HUDEP-2 (cell line): ENCODE data around the gene ACOT9.
"Not testable (repeated sequence)": the region's sequence is repeated elsewhere in the genome, so short reads cannot be mapped to it uniquely, and the experiment has no call there.

Source experiments
- DNase-seq, 76 experiments: peaks; one replicate each; lab custom pipeline; 2025; ENCODE audit not compliant: unreplicated experiment in 76 of 76; lab: John Stamatoyannopoulos, UW

The ACOT9 gene

DNA sequence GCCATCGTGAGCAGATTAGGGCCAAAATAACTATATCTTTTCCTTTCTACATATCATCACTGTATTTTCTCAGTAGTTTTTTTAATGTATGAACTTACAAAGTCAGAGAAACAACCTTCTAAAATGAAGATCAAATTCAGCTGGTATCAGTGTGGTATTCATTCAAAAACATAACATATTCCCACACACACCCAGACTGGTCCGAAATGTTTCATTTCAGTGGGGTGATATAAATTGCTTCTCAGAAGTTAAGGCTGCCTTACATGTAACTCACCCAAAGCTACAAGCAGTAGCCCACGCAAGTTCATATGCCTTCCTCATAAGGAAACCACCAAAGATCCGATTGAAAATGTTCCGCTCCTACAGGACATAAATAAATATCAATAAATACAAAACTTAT, 37.8 kb downstream of the ACOT9 start:
- no peak for DNase-seq

DNA sequence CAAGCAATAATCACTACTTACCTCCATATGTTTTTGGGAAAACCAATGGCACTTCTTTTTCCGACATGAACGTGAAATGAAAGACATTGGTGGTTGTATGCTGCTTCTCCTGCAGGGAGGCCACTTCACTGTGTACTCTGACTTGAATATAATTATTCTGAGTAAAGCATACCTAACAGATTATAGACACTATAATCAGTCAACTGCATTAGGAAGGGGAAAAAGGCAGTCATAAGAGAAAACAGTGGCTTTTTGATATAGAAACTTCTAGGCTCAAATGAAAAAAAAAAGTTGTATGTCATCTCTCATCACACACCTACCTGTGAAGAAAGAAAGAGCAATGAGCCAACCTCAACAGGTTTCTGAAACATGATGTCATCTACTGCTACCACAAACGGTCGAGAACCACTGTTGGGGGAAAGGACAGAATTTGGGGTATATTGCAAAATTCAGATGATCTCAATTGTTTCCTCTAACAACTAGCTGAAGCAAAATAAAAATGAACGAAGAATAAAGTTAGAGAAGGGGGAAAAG, 38.3 kb downstream of the ACOT9 start:
- DNase-seq: no peak

DNA sequence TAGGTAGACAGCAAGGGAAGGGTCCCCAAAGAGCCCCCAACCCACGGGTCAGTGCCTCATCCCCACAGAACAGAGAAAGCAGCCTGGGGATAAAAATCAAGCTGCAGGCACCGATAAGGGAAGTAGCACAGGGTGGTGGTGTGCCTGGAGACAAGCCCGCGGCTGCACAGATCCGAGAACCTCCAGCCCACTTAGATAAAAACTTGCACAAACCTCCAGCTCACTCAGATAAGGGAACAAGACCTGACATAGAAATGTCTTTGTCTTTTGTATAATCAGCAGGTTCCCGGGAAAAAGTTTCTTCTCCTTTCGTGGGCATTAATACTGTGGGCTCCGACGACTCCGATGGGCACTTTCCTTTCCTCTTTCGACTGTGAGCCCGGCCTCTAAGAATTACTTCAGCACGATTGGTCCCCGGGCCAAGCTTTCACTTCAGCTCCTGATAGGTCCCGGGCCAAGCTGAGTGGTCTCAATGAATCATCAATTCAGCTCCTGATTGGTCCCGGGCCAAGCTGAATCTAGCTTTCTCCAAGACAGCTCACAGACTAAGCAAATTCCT, 43.4 kb downstream of the ACOT9 start:
- DNase-seq: peak in 73 of 76 experiments; percentile 1 to 78 (median 52)

DNA sequence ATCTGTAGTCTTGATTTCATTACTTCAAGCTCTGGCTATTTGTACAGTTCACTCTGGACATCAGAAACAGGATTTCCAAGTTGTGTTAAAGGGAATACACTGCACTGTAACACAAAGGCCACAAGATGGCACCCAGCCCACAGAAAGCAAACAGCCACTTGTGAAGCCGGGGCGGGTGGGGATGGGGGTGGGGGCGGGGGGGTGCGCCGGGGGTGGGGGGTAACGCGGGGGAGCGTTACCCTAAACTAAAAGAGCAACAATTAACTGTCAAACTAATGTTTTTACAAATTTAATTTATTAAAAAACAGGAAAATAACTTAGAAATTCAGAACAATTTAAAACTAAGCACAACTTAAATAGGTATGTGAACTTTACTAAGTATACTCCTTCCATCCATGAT, 48.5 kb downstream of the ACOT9 start:
- DNase-seq: peak in 53 of 76 experiments; percentile 0 to 54 (median 13)

DNA sequence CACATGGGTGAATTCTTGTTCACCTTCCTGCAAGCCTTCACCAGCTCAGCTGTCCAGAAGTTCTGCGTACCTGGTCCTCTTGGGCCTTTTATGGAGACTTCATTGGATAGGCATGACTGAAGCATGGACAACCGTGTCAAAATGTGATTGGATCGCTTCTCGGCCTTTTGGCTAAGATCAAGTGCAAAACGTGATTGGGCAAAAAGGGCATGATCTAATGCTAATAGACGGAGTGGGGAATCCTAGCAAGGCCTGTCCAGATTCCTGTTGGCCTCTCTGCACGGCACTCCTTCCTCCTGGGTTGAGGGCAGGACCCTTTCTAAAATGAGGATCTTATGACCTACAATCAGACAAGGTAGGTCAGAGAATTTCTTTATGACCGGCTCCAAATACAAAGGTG, 50.9 kb downstream of the ACOT9 start:
- DNase-seq: no peak

DNA sequence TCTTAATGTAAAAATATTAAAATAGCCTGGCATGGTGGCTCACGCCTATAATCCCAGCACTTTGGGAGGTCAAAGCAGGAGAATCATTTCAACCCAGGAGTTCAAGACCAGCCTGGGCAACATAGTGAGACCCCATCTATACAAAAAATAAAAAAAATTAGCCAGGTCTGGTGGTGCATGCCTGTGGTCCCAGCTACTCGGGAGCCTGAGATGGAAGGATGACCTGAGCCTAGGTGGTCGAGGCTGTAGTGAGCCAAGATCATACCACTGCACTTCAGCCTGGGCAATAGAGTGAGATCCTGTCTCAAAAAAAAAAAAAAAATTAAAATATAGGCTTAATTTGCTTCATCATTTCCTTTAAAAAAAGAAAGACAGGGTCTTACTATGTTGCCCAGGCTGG, 66.6 kb downstream of the ACOT9 start:
- DNase-seq: not testable (repeated sequence)

DNA sequence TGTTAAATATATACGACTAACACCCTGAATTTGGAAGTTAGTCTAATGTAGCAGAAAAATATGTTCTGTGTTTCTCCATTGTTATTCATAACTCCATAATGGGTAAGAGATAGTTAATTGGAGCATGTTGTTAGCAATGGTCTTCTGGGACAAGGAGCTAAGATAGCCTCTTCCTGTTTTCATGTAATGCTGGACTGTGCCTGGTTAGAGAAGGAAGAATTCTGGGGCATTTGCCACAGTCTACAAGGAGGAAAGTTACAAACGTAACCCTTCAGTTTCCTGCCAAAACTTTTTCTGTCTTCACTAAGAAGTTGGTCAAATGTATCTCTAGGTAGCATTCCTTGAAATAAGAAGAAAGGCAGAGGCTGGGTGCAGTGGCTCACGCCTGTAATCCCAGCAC, 70.0 kb downstream of the ACOT9 start:
- DNase-seq: no peak

DNA sequence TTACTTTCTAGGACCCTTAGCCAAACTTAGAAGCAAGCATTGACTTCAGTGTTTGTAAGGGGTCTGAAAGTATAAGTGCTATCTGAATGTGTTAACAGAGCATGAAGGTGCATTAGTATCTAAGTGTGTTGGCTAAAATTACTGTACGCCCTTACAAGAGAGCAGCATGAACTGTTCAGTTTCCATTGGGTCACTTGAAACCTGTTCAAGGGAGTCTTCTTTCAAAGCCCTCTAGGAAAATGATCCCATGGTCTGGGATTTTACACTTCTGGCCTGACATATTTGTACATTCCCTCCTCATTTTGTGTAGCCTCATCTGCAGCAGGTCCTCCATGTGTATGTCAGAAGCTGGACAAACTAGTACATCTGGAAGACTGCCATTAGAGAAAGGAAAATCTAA, 72.5 kb downstream of the ACOT9 start:
- no peak for DNase-seq

DNA sequence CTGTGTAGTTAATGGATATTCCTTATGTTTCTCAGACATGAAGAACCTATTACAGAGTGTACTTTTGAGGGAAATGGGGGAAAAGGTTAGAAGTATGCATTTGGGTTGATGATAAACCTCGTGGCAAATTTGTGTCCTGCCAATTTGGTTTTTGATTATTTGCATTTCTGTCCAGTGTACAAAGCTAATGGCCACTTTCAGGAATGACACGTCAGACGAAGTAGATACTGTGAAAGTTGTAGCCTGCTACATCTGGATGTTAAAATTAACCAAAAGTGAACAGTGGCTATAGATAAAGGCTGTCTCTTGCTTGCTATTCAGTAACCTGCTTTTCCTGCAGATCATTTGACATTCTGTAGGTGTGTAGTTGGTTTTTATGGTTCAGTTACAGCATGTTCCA, 74.7 kb downstream of the ACOT9 start:
- DNase-seq: no peak

DNA sequence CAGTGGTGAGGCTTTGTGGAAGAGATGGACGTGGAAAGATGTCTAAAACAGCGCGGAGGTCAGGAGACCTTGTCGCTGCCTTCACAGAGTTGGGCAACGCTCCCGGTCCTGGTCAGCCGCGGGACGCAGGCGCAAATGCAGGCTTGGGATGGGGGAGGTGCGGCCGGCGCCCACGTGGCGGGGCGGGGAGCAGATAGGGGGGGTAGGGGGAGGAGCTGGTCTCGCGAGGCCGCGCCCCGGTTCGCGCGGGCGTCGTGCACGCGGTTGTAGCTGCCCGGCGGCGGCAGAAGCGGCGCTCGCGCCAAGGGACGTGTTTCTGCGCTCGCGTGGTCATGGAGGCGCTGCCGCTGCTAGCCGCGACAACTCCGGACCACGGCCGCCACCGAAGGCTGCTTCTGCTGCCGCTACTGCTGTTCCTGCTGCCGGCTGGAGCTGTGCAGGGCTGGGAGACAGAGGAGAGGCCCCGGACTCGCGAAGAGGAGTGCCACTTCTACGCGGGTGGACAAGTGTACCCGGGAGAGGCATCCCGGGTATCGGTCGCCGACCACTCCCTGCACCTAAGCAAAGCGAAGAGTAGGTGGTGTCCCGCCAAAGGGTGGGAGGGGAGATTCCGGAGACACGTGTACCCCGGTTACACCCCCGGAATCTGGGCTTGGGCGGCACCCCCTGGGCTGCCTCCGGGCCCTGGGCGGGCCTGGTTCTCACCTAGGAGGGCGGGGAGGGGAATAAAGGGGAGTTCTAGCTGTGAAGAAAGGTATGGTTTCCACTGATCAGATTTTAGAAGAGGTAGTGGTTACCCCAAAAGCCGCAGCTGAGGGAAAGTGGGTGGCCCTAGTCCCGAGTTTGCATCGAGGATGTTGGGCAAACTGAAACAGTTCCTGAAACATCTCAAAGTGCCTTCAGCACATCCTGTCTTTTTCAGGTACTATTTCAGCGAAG, 75.6 kb downstream of the ACOT9 start, which contains the start of gene PRDX4:
TSS of gene PRDX4 (plus strand) at position 255 of the 939 bp plus-strand sequence. CDS start at position 333, 78 bp downstream.
- DNase-seq: peak in 75 of 76 experiments; percentile 3 to 86 (median 74)

DNA sequence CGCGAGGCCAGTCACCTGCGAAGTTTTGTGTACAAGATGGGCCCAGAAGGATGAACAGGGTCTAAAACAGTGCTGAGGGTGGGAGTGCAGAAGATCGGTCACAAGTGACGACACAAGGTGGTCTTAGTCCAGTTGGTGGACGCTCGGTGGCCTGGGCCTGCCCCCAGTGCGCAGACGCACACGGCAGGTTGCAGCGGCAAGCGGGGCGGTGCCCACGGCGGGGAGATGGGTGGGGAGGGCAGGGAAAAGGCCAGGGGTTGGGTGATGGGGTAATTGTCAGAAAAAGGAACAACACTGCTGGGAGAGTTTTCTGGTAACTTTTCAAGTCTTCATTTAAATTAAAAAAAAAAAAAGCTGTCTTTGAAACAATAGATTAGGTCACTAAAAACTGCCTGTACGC, 76.8 kb downstream of the ACOT9 start:
- no peak for DNase-seq

DNA sequence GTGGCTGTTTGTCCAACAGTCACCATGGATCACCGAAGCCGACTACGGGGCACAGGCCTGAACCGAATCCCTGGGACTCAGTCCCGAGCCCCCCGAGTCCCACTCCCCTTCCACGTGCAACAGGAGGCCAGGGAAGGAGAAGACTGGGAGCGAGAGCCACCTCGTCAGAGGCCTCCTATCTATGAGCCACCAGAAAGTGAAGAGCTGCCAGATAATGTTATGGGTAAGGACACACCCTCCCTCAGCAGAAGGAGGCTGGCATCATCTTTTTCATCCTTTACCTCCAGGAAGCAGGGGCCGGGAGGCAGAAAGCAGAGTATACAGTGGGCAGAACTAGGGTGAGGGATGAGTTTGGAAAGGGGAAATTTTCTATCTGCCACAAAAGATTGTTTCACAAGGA, 78.6 kb downstream of the ACOT9 start:
- peak in 39 of 76 experiments; percentile 0 to 50 (median 6) for DNase-seq

DNA sequence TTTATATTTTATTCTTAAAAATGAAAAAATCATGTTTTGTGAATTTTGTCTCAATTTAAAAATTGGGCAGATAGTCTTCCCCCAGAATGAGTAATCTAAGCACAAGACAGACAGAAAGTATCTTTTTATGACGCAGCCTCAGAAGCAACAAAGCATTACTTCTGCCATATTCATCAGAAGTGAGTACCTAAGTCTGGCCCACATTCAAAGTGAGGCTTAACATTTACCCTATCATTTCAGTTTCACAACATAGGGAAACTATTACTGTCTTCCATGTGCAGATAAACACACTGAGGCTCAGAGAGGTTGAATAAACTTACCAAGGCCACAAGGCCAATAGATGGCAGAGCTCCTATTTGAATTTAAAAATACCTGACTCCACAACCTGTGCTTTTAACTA, 80.2 kb downstream of the ACOT9 start:
- DNase-seq: no peak

DNA sequence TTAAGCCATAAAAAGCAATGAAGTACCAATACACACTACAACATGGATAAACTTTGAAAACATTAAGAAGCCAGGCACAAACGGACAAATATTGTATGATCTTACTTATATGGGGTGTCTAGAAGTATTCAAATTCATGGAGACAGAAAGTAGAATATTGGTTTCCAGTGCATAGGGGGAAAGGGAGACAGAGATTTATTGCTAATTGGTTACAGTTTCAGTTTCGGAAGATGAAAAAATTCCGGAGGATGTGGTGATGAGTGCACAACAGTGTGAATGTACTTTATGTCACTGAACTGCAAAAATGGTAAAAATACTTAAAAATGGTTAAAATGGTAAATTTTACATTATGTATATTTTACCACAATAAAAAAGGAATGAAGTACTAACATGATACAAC, 80.9 kb downstream of the ACOT9 start:
- no peak for DNase-seq

DNA sequence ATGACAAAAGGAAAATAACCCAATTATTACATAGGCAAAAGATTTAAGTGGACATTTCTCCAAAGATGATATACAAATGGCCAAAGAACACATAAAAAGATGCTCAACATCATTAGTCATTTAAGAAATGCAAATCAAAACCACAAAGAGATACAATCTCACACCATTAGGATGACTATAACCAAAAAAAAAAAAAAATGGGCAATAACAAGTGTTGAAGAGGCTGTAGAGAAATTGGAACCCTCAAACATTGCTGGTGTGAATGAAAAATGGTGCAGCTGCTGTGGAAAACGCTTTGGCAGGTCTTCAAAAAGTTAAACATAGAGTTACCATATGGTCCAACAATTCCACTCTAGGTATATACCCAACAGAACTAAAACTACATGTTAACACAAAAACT, 81.4 kb downstream of the ACOT9 start:
- DNase-seq: no peak

DNA sequence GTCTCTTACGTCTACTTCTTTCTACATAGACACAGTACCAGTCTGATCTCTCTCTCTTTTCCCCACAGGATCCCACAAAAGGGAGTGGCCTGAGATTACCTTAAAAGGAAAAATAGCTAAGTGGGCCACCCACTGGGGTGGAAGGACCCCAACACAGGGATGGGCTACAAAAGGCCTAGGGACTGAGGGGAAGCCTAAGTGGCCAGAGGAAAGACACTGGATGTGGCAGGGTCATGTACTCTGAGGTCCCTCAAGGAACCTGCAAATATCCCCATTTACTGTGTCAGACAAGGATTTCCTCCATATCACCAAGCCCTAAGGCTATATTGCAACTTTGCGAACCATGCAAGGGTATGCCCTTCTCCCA, 82.3 kb downstream of the ACOT9 start:
- DNase-seq: no peak

DNA sequence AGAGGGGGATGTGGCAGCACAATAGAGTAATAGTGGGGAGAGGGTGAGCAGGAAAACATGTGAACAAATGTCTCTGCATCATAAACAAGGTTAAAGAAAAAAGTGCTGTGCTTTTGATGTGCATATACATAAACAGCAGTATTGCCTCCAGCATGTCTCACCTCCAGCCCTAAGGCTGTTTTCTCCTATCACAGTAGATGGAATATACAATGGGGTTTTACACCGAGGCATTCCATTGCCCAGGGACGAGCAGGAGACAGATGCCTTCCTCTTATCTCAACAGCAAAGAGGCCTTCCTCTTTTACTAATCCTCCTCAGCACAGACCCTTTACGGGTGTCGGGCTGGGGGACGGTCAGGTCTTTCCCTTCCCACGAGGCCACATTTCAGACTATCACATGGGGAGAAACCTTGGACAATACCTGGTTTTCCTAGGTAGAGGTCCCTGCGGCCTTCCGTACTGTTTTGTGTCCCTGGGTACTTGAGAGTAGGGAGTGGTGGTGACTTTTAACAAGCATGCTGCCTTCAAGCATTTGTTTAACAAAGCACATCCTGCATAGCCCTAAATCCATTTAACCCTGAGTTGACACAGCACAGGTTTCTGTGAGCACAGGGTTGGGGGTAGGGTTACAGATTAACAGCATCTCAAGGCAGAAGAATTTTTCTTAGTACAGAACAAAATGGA, 82.9 kb downstream of the ACOT9 start:
- DNase-seq: not testable (repeated sequence)

DNA sequence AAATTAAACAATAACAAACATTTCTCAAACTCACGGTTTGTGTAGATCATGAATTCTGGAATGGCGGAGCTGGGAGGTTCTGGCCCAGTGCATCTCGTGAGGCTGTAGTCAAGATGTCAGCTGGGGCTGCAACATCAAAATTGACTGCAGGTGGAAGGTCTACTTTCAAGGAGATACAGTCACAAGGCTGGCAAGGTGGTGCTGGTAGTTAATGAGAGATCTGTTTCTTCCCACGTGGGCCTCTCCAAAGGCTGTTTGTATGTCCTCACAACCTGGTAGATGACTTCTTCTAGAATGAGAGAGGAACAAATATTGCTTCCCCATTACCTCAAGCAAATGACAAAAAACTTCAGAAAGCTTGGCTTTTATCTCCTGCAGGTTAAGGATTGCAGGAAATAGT, 83.7 kb downstream of the ACOT9 start:
- no peak for DNase-seq

DNA sequence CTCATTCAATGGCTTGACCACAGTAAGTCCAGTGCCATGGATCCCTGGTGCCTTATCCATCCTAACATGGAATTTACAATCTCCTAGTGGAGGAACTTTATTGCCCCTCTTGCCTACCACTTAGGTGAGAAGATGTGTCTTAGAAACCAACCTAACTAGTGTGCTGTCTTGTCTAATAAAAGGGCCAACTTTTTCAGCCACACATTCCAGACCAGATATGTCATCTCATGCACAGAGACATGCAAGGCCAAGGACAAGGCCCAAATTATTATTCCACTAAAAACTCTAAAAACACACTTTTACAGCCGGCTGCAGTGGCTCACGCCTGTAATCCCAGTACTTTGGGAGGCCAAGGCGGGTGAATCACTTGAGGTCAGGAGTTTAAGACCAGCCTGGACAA, 86.4 kb downstream of the ACOT9 start:
- DNase-seq: no peak

DNA sequence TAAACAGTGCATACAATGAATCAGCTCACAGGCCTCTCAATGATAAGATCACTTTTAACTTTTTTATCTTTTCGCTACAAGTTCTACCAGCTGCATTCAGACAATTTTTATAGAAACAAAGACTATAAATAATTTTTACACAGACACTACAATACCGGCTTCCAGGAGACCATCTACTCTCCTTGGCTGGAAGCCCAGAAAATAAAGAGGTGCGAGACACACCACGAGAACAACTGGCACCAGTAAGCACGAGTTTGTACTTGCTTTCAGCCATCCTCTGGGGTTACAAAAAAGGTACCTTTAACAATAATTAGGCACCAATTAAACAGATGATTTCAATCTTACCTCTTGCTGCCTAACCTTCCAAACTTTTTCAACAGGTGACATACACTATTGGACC, 87.0 kb downstream of the ACOT9 start:
- DNase-seq: no peak
